SK-N-SH treated with all-trans-retinoic acid at 6 μM for 48 hours (cell line): ENCODE measurements around the gene RBPJ.

ENCODE experiments used
- ATAC-seq: fragments of 200-7000 bp; cut with Tn5 transposase; 3 replicates; pipeline ENCODE4 v1.9.1; 2020; ENCODE audit warnings: mild to moderate bottlenecking, moderate library complexity
- ARNTL ChIP-seq: fragments of 450-650 bp; formaldehyde crosslinking; IDR thresholded peaks from 2 replicates; pipeline ENCODE4 v1.5.0; 2020; ENCODE audit warnings: low read depth, mild to moderate bottlenecking, moderate library complexity, borderline replicate concordance
- BACH2 ChIP-seq: fragments of 250-450 bp; sonication (Bioruptor Pico); IDR thresholded peaks from 2 replicates; pipeline ENCODE4 v1.9.0; 2021; ENCODE audit warnings: mild to moderate bottlenecking, borderline replicate concordance
- CREB5 ChIP-seq: fragments of 250-450 bp; sonication (Bioruptor Pico); IDR thresholded peaks from 2 replicates; pipeline ENCODE4 v1.5.1; 2020; ENCODE audit warnings: low read depth, mild to moderate bottlenecking, moderate library complexity
- CSDC2 ChIP-seq: fragments of 250-450 bp; sonication (Bioruptor Pico); IDR thresholded peaks from 2 replicates; pipeline ENCODE4 v1.5.0; 2020; ENCODE audit warnings: mild to moderate bottlenecking, moderate library complexity
- CSRNP3 ChIP-seq: fragments of 250-450 bp; sonication (Bioruptor Pico); IDR thresholded peaks from 2 replicates; pipeline ENCODE4 v1.5.1; 2021; ENCODE audit warnings: mild to moderate bottlenecking, moderate library complexity
- ESRRG ChIP-seq: fragments of 250-450 bp; sonication (Bioruptor Pico); IDR thresholded peaks from 2 replicates; pipeline ENCODE4 v1.6.1; 2021; ENCODE audit warnings: mild to moderate bottlenecking
- GLIS3 ChIP-seq: fragments of 250-450 bp; sonication (Bioruptor Pico); IDR thresholded peaks from 2 replicates; pipeline ENCODE4 v1.5.0; 2020; ENCODE audit warnings: mild to moderate bottlenecking, moderate library complexity
- ISL1 ChIP-seq: fragments of 250-450 bp; sonication (Bioruptor Pico); IDR thresholded peaks from 2 replicates; pipeline ENCODE4 v2.1.2; 2022; ENCODE audit warnings: mild to moderate bottlenecking, moderate library complexity
- OSR1 ChIP-seq: fragments of 250-450 bp; sonication (Bioruptor Pico); IDR thresholded peaks from 2 replicates; pipeline ENCODE4 v1.8.0; 2022; ENCODE audit warnings: moderate library complexity, mild to moderate bottlenecking, inconsistent platforms
- POU6F1 ChIP-seq: fragments of 250-450 bp; sonication (Bioruptor Pico); IDR thresholded peaks from 2 replicates; pipeline ENCODE4 v1.8.0; 2021; ENCODE audit warnings: low read depth, mild to moderate bottlenecking, moderate library complexity, borderline replicate concordance
- PPARA ChIP-seq: fragments of 250-450 bp; sonication (Bioruptor Pico); IDR thresholded peaks from 2 replicates; pipeline ENCODE4 v1.5.0; 2020; ENCODE audit warnings: mild to moderate bottlenecking, borderline replicate concordance
- RARB ChIP-seq: fragments of 250-450 bp; sonication (Bioruptor Pico); IDR thresholded peaks from 2 replicates; pipeline ENCODE4 v1.8.0; 2021; ENCODE audit warnings: mild to moderate bottlenecking, moderate library complexity
- TCF4 ChIP-seq: fragments of 250-450 bp; sonication (Bioruptor Pico); IDR thresholded peaks from 2 replicates; pipeline ENCODE4 v1.8.0; 2021; ENCODE audit warnings: mild to moderate bottlenecking, moderate library complexity, borderline replicate concordance
- TOX ChIP-seq: fragments of 250-450 bp; sonication (Bioruptor Pico); IDR thresholded peaks from 2 replicates; pipeline ENCODE4 v1.8.0; 2021; ENCODE audit warnings: mild to moderate bottlenecking, moderate library complexity, borderline replicate concordance
- ZC3H10 ChIP-seq: fragments of 250-450 bp; sonication (Bioruptor Pico); IDR thresholded peaks from 2 replicates; pipeline ENCODE4 v1.5.1; 2021; ENCODE audit warnings: mild to moderate bottlenecking, moderate library complexity
- ZFP3 ChIP-seq: fragments of 250-450 bp; sonication (Bioruptor Pico); IDR thresholded peaks from 2 replicates; pipeline ENCODE4 v1.5.0; 2020; ENCODE audit warnings: mild to moderate bottlenecking, moderate library complexity
- ZFP30 ChIP-seq: fragments of 450-650 bp; formaldehyde crosslinking; IDR thresholded peaks from 2 replicates; pipeline ENCODE4 v1.5.0; 2022; ENCODE audit warnings: mild to moderate bottlenecking, moderate library complexity
- ZNF565 ChIP-seq: fragments of 450-650 bp; formaldehyde crosslinking; conservative IDR thresholded peaks from 2 replicates; pipeline ENCODE4 v1.5.0; 2020; ENCODE audit warnings: low read depth, mild to moderate bottlenecking, moderate library complexity
- ZNF70 ChIP-seq: fragments of 450-650 bp; formaldehyde crosslinking; IDR thresholded peaks from 2 replicates; pipeline ENCODE4 v1.5.0; 2020; ENCODE audit warnings: mild to moderate bottlenecking, moderate library complexity
- ZNF8 ChIP-seq: fragments of 450-650 bp; formaldehyde crosslinking; IDR thresholded peaks from 2 replicates; pipeline ENCODE4 v1.5.0; 2020; ENCODE audit warnings: mild to moderate bottlenecking, moderate library complexity
- TF ChIP-seq, protein P1 (sequence below): fragments of 250-450 bp; sonication (Bioruptor Pico); IDR thresholded peaks from 2 replicates; pipeline ENCODE4 v1.8.0; 2020; ENCODE audit warnings: mild to moderate bottlenecking, moderate library complexity, borderline replicate concordance

Gene RBPJ

GRCh38 chr4:26459054-26459755 lies 138.4 kb downstream of the RBPJ start:
- TF ChIP-seq ARNTL (CRISPR knock-in tag) = no peak
- peak; percentile 87 for ATAC-seq

DNA sequence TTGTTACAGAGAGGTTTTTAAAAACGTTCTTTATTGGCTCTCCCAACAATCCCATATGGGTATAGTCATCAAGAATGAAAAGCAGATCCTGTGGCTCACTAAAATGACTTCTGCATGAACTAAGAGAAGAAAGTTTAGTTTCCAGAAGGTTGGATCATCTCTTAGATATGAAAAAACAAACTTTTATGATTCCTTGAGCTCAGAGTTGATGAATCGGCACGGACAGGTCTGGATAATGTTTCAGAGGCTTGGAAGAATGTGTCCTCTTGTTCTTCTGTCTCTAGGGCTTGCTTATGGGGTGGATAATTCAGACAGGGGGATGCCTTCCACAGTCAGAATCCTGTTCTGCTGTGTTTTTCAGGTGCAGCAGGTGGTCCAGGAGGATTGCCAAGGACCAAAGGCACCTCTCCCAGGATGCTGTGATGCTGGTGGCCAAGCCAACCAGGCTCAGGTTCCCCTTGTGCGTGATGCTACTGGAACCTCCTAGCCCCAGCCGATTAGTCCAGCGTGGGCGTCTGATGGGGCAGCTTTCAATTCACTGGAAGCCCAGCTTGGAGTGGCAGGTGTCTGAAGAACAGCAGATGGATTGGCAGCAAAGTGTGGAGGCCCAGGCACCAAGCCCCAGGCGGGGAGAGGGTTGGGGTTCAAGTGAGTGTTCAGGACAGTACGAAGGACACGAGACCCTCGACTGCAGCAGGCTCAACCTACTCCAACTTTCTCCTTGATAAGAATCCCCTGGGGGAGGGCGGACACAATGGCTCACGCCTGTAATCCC lies 139.1 kb downstream of the RBPJ start:
- TF ChIP-seq TCF4 = no peak
- no peak for TF ChIP-seq GLIS3 (CRISPR knock-in tag)
- TF ChIP-seq POU6F1 (CRISPR knock-in tag) = no peak
- no peak for TF ChIP-seq CREB5
- TF ChIP-seq ARNTL (CRISPR knock-in tag) = no peak
- TF ChIP-seq, protein P1, sequence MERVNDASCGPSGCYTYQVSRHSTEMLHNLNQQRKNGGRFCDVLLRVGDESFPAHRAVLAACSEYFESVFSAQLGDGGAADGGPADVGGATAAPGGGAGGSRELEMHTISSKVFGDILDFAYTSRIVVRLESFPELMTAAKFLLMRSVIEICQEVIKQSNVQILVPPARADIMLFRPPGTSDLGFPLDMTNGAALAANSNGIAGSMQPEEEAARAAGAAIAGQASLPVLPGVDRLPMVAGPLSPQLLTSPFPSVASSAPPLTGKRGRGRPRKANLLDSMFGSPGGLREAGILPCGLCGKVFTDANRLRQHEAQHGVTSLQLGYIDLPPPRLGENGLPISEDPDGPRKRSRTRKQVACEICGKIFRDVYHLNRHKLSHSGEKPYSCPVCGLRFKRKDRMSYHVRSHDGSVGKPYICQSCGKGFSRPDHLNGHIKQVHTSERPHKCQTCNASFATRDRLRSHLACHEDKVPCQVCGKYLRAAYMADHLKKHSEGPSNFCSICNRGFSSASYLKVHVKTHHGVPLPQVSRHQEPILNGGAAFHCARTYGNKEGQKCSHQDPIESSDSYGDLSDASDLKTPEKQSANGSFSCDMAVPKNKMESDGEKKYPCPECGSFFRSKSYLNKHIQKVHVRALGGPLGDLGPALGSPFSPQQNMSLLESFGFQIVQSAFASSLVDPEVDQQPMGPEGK (CRISPR knock-in tag) = no peak
- no peak for TF ChIP-seq ZNF565 (CRISPR knock-in tag)
- TF ChIP-seq BACH2 = no peak
- no peak for TF ChIP-seq ZFP30
- no peak for TF ChIP-seq ZNF8 (CRISPR knock-in tag)
- TF ChIP-seq ISL1 (CRISPR knock-in tag) = no peak
- no peak for TF ChIP-seq ZC3H10 (CRISPR knock-in tag)
- TF ChIP-seq, all 23 proteins: peak for 0
- ATAC-seq = peak; percentile 56

DNA sequence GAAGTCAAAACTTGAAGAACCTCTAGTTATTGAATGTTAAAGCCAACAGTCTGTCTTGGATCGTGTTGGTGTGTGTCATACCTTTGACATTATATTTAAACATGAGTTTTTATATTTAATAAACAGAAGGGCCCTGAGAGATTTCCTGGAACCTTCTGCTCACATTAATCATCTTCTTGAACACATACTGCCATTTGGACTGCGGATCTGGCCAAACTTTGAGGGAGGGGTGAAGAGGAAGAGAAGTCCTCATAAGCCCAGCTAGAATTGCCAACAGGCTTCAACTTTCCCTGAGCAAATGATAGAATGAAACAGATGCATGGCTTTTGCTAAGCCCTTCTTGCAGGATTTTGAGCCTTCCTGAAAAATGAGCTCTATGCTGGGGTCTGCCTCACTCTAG lies 142.1 kb downstream of the RBPJ start:
- no peak for ATAC-seq
- TF ChIP-seq ZC3H10 (CRISPR knock-in tag) (no peak), ZNF565 (CRISPR knock-in tag) (no peak), ZNF8 (CRISPR knock-in tag) (no peak), RARB (CRISPR knock-in tag) (no peak), CSDC2 (CRISPR knock-in tag) (no peak), PPARA (CRISPR knock-in tag) (no peak), OSR1 (CRISPR knock-in tag) (no peak), ARNTL (CRISPR knock-in tag) (no peak), ESRRG (CRISPR knock-in tag) (no peak), CREB5 (no peak), ZFP30 (no peak), ZNF70 (CRISPR knock-in tag) (no peak), TOX (CRISPR knock-in tag) (no peak), ZFP3 (no peak), ISL1 (CRISPR knock-in tag) (no peak), GLIS3 (CRISPR knock-in tag) (no peak), BACH2 (no peak), POU6F1 (CRISPR knock-in tag) (no peak), CSRNP3 (CRISPR knock-in tag) (no peak)
- TF ChIP-seq, protein P1 (CRISPR knock-in tag) = no peak
- TF ChIP-seq, all 23 proteins: peak for 0
